Activated CD4-positive, alpha-beta T cell treated with anti-CD3 and anti-CD28 coated beads for 24 hours (primary cell): ENCODE data around the gene PXK.
"Not testable (repeated sequence)": the region's sequence is repeated elsewhere in the genome, so short reads cannot be mapped to it uniquely, and the experiment has no call there.

Source experiments
- DNase-seq, 2 donors: peaks; one replicate each; pipeline ENCODE4 v3.0.0-alpha.2; 2020; ENCODE audit warnings: low read depth in 2 of 2

PXK gene

DNA sequence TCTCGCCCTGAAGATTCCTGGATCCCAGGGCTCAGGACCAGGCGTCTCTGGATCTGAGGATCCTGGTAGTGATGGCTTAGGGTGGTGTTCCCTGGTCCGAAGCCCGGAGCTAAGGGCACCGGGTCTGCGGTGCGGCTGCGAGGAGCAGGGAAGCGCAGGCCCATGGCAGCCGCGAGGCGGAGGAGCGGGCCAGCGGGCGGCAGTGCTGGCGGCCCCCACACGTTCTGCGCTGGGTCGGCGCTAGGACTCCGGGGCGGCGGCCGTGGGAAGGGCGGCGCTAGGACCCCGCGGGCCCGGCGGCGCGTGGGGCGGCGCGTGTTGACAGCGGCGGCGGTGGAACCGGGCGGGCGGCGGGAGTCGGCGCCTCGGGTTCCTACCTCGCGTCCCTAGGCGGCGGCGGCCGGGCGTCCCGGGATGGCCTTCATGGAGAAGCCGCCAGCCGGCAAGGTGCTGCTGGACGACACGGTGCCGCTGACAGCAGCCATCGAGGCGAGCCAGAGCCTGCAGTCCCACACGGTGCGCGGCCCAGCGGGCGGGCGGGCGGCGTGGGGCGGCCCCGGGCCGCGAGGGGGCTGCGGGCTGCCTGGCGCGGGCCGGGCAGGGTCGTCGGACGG, at the start of gene PXK:
Gene PXK (plus strand): TSS at position 318 of the 614 bp plus-strand sequence. CDS start 97 bp downstream, at position 415.
- DNase-seq, result peak; percentile 60

DNA sequence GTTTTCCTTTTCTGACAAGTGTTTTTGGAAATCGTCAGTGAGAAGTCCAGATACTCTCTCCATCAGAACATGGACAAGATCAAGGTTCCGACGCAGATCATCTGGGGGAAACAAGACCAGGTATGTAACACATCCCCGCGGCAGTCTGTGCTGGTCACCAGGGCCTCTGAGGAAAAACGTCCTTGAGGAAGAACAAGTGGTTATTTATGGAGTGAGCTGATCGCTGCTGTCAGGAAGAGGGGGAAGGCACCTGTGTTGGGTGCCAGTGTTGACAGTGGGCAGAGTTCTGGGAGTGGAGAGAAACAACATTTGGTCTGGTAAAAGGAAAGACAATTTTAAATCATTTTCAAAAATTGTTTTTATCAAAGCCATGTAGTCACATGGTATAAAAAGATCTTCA, 47.4 kb upstream of the PXK start:
- no peak for DNase-seq

GRCh38 chr3:58287354-58287753, 45.3 kb upstream of the PXK start:
- no peak for DNase-seq

DNA sequence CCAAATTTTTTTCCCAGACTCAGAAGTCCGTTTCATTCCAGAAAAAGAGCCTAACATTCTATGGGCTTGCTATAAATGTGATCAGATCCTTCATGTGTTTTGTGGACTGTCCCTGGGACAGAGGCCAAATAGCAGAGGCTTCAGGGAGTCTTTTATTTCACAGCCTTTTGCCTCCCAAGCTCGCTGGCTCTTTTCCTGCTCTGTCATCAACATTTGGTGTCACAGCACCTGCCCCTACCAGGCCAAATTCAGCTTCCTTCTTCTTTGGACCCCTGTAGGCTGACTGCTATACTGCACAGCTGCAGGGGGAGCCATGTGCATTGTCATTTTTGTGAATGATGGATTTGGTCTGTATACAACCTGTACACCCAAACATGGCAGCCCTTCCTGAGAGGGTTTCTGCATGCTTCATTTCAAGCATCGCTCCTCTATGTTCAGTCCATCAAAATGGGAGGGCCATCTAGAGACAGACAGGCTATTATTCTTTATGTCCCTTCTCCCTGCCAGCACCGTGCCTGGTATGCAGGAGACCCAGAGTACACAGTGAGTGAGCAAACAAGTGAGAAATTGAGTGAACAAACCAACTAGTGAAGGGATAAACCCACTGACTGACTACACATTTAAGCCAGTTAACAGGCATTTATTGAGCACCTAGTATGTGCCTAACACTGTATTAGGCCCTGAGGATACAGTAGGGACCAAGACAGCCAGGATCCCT, 44.5 kb upstream of the PXK start:
- DNase-seq, result no peak

DNA sequence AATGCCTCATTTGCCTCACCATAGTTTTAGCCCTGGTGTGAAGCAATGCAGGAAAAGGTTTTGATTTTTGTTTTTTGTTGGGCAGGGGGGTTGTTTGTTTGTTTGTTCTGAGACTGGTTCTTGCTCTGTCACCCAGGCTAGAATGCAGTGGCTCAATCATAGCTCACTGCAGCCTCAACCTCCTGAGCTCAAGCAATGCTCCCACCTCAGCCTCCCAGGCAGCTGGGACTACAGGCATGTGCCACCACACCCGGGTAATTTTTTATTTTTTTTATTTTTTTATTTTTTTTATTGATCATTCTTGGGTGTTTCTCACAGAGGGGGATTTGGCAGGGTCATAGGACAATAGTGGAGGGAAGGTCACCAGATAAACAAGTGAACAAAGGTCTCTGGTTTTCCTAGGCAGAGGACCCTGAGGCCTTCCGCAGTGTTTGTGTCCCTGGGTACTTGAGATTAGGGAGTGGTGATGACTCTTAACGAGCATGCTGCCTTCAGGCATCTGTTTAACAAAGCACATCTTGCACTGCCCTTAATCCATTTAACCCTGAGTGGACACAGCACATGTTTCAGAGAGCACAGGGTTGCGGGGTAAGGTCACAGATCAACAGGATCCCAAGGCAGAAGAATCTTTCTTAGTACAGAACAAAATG, 43.6 kb upstream of the PXK start:
- DNase-seq, result not testable (repeated sequence)

DNA sequence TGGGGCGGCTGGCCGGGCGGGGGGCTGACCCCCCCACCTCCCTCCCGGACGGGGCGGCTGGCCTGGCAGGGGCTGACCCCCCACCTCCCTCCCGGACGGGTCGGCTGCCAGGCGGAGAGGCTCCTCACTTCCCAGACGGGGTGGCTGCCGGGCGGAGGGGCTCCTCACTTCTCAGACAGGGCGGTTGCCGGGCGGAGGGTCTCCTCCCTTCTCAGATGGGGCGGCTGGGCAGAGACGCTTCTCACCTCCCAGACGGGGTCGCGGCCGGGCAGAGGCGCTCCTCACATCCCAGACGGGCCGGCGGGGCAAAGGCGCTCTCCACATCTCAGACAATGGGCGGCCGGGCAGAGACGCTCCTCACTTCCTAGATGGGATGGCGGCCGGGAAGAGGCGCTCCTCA, 42.2 kb upstream of the PXK start:
- not testable (repeated sequence) for DNase-seq

DNA sequence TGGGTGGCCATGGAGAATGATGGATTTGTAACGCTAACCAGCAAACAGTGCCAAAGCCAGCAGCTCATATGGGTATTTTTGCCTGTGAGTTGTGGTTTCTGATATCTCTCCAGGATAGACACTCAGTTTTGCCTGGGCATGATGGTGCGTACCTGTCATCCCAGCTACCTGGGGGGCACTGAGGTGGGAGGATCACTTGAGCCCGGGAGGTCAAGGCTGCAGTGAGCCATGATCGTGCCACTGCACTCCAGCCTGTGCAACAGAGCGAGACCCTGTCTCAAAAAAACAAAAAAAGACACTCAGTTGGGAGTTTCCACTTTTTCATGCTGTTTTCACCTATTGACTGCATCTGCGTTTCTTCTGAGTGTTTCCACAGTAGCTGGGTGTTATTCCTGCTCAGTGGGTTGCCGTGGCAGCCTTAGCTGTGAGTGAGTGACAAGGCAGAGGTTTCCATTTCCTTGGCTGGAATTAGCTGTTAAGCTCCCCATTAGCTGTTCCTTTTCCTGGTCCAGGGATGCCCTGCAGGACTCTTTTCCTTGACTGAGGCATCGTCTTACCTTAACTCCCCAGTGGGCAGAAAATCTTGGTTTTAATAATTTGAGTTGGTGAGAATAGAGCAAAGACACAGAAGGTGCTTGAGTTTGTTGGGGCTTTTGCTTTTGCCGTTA, 40.9 kb upstream of the PXK start:
- DNase-seq, result no peak

DNA sequence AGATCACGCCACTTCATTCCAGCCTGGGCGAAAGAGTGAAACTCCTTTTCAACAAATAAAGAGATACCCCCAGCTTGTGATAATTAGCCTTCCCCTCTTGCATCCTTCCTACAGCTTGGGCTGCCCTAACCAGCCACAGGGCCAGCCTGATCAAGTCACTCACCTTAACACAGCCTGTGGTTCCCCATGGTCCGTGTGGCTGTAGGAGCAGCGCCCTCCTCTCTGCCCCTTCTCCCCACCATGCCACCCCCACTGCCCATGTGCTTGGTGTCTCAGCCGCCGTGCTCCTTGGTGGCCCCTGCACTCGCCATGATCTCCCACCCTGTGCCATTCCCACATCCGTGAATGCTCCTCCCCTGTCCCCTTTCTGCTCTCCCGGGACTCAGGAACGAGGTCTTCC, 39.8 kb upstream of the PXK start:
- no peak for DNase-seq

GRCh38 chr3:58293516-58293915, 39.2 kb upstream of the PXK start:
- DNase-seq, result no peak

- no peak for DNase-seq
Observed at GRCh38 chr3:58296269-58296668, 36.4 kb upstream of the PXK start.

- DNase-seq, result no peak
Observed at GRCh38 chr3:58296843-58297242, 35.8 kb upstream of the PXK start.

DNA sequence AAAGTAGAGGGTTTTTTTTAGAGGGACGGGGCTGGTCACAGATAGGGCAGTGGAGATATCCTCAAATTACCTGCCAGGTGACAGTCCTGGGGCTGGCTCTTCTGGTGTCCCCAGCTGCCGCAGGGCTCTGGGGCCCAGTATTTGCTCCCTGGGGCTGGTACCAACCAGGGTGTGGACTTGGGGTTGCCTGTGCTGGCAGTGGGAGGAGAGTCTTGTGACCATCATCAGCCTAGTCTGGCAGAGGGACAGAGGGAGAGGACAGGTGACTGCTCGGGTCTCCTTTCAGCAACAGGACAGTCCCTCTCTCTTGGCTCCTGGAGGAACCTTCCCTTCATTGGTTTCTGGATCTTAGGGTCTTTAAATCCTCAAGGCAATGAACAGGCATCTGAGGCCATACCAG, 34.5 kb upstream of the PXK start:
- no peak for DNase-seq

DNA sequence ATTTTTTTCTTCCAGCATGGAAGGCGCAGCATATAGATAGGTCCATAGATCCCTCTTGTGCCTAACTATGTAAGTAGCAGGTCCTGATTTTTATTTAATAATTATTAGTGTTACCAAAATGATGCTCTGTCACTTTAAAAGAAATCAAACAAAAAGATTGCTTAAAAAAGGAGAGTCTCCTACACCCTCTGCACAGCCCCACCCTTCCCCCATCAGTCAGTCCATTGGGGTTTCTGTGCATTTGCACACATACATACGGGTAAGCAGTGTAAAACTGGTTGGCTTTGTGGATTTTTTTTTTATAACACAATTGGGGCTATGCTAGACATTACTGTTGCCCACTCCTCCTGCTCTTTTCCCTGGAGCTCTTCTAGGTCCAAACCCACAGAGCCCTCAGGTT, 33.6 kb upstream of the PXK start:
- DNase-seq, result no peak

DNA sequence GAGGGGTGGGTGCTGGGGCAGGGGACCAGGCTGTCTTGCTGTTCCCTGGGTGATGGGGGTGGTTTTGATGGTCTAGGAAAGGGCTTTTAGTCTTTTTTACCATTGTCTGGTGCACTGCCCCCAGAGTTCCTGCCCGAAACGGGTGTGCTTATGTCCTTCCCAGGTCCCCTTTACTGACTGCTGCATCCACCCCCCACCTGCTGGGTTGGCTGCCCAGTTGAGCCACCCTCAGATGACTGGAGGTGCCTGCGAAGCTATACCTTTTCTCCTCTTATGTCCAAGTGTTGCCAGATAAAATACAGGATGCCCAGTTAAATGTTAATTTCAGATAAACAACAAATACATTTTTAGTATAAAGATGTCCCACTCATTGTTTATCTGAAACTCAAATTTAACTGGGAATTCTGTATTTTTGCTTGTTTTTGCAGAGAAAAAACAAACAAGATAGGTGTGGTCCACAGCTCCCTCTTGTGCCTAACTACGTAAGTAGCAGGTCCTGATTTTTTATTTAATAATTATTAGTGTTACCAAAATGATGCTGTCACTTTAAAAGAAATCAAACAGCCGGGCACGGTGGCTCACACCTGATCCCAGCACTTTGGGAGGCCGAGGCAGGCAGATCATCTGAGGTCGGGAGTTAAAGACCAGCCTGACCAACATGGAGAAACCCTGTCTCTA, 32.7 kb upstream of the PXK start:
- no peak for DNase-seq

DNA sequence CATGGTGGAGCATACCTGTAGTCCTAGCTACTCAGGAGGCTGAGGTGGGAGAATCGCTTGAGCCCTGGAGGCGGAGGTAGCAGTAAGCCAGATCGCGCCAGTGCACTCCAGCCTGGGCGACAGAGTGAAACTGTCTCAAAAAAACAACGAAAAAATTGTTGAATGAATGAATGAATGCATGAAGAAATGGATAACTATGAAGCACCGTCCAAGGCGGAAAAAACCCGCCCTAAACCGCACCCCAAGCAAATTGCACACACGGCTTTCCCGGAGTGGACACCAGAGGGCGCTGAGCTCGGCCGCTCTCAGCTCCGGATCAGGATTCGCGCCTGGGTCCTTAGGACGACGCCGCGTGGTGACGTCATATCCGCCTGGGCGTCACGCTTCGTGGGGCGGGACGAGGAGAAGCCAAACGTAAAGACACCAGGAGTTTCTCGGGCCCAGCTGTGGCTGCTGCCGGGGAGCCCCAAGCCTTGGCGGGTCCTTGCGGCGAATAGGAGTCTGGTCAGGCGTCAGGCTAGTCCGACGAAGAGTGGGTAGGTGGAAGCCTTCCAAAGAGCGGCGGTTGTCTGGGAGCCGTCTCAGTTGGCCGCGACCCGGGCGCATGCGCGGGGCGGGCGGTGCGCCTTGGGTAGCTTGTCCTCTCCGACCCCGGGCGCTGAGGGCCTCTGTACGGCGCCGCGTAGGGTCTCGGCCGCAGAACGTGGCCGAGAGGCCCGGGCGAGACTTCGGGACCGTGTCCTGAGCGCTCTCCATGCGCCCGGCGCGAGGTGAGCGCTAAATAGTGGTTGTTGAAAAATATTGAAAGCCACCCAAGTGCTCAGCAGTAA, 26.6 kb upstream of the PXK start, which contains the start of the genes HTD2 and RPP14:
Gene HTD2 (plus strand): TSS at position 639 of the 830 bp plus-strand sequence. CDS start 11,094 bp downstream, outside the sequence.
Gene RPP14 (plus strand): TSS at position 364 of the 830 bp plus-strand sequence. CDS start 4,085 bp downstream, outside the sequence.
- peak; percentile 97 to 98 for DNase-seq

- no peak for DNase-seq
Observed at GRCh38 chr3:58307639-58308215, 25.0 kb upstream of the PXK start.

DNA sequence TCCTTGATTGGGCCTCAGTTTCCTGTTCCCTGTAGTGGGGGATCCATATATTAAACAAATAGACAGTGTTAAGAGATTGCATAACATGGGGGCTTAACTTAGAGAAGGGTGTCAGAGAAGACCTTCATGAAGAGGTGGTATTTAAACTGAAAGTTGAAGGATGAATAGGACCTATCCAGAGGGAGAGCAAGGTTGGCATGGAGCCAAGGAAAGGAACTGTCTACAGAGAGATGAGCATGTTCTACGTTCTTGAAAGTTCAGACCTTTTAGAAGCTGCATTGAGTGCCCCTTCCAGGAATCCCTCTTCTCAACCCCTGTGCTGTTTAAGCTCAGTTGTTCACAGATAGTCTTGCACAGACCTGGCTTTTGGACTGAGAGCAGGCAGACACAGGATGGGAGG, 24.0 kb upstream of the PXK start:
- no peak for DNase-seq

DNA sequence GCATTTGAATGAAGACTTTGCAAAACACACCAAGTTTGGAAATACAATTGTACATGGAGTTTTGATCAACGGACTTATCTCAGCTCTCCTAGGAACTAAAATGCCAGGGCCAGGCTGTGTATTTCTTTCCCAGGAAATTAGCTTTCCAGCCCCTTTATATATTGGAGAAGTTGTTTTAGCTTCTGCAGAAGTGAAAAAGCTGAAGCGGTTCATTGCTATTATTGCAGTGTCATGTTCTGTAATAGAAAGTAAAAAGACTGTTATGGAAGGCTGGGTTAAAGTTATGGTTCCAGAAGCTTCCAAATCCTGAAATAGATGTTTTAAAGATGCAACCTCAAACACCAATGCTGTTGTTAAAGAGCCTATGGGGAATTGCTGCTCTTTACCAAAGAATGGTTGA, 14.9 kb upstream of the PXK start:
- DNase-seq, result no peak

DNA sequence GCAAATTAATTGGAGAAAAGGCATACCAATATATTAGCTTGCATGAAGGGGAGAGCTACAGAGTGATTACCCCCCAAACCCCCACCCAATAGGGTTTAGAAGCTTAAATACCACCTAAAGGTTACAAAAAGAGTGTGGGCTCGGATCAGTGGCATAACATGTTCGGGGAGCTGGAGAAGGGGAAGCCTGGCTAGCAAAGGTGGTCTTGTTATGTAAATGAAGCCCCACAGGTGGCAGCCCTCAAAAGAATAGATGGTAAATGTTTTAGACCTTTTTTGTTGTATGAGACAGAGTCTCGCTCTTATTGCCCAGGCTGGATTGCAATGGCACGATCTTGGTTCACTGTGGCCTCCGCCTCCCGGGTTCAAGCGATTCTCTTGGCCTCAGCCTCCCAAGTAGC, 10.9 kb upstream of the PXK start:
- no peak for DNase-seq

GRCh38 chr3:58322793-58323192, 9.9 kb upstream of the PXK start:
- no peak for DNase-seq
